Activated CD4-positive, alpha-beta T cell treated with anti-CD3 and anti-CD28 coated beads for 36 hours (primary cell): Measurements from ENCODE around the gene MED9. TPM values are rescaled to one million over a fixed set of nuclear protein-coding genes. Genes with fewer than 3 reads are reported as not detected.
"Not testable (repeated sequence)": the region's sequence is repeated elsewhere in the genome, so short reads cannot be mapped to it uniquely, and the experiment has no call there.

Experiments used
- ATAC-seq: fragments of 200-7000 bp; cut with Tn5 transposase; one replicate; pipeline ENCODE4 v1.10.0; 2021; ENCODE audit warnings: mild to moderate bottlenecking, moderate library complexity
- CTCF ChIA-PET: fragments of 350-600 bp; sonication (Branson Sonifier 250); formaldehyde crosslinking; loops from one replicate; lab custom pipeline; 2021; ENCODE audit warnings: antibody characterized with exemption; lab: Charles Lee
- POLR2A ChIA-PET: fragments of 350-600 bp; sonication (Branson Sonifier 250); formaldehyde crosslinking; loops from one replicate; lab custom pipeline; 2021; ENCODE audit warnings: antibody characterized with exemption, inconsistent platforms; lab: Charles Lee
- DNase-seq: peaks from one replicate; pipeline ENCODE4 v3.0.0-alpha.2; 2020
- H3K27ac Mint-ChIP-seq: one replicate; pipeline ENCODE4 v1.8.0; 2021; ENCODE audit warnings: mixed read lengths
- H3K27me3 Mint-ChIP-seq: one replicate; pipeline ENCODE4 v1.8.0; 2021; ENCODE audit warnings: mixed read lengths
- H3K36me3 Mint-ChIP-seq: one replicate; pipeline ENCODE4 v1.8.0; 2021; ENCODE audit warnings: low read depth, mixed read lengths
- H3K4me1 Mint-ChIP-seq: one replicate; pipeline ENCODE4 v1.8.0; 2021; ENCODE audit warnings: mixed read lengths
- H3K4me3 Mint-ChIP-seq: one replicate; pipeline ENCODE4 v1.8.0; 2021; ENCODE audit warnings: mild to moderate bottlenecking, moderate library complexity, mixed read lengths
- H3K9me3 Mint-ChIP-seq: one replicate; pipeline ENCODE4 v1.8.0; 2021; ENCODE audit warnings: low read depth, mixed read lengths
- intact Hi-C, 2 experiments: fragments of 100-400 bp; cut with DNase I in 1 of 2; cut with micrococcal nuclease in 1 of 2; formaldehyde crosslinking; loops; one replicate each; pipeline versions ENCODE4 v1.14.2 to v1.15.1; 2022 to 2024; cut with DNase I, micrococcal nuclease
- total RNA-seq, 2 experiments: library from RNA; stranded (reverse); gene quantifications; one replicate each; pipeline ENCODE4 v1.2.3, GENCODE V29; 2021

The MED9 gene
- total RNA-seq, 2 experiments from 2014 or later = 12.2 to 14.3 TPM

DNA sequence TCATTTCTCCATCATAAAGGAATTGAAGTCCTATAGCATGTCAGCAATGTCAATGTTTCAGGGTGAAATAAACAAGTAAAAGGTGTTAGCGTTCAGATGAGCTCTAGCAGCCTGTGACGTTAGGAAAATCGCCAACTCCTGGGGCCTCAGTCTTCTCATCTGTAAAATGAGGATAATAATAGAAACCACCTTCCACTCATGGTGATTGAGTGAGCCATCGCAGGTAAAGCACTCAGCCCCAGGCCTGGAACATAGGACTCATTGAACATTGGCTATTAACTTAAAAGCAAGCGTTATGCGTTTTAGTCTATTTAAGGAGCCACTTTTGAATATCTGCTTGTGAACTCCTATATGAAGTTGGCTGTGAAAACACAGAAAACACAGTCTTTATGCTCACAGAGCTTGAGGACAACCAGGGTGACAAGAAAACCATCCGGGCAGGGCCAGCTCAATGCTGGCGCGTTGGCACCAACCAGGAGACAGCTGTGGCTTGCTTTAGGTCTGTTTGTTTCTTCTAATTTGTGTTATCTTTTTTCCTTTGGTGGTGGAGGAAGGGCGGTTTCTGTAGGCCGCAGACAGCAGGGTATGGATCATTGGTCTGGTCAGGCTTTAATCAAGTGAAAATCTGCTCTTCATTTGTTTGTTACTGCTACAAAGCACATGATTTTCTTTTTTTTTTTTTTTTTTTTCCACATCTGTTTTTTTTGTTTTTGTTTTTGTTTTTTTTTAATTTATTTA lies 35.7 kb upstream of the MED9 start:
- H3K36me3 Mint-ChIP-seq = no peaks in the 10 kb centered on the region
- H3K27ac Mint-ChIP-seq = no peak overlapping the region
- POLR2A ChIA-PET = no interaction called here
- H3K4me1 Mint-ChIP-seq = peaks cover 2% of the 10 kb centered on the region
- DNase-seq = no peak
- CTCF ChIA-PET = interaction anchor here (1.0 to 2.0 kb wide), 4 partner anchors 8 to 201 kb away, joined by 5 to 7 read pairs (median 6); no protein-coding TSS in a partner anchor
- no peak for ATAC-seq
- no peak overlapping the region for H3K4me3 Mint-ChIP-seq
- H3K9me3 Mint-ChIP-seq = no peaks in the 10 kb centered on the region
- no peaks in the 10 kb centered on the region for H3K27me3 Mint-ChIP-seq
- intact Hi-C loops = loop anchor here (1.0 to 5.0 kb wide), 3 partner anchors 85 to 202 kb away; no protein-coding TSS in a partner anchor

DNA sequence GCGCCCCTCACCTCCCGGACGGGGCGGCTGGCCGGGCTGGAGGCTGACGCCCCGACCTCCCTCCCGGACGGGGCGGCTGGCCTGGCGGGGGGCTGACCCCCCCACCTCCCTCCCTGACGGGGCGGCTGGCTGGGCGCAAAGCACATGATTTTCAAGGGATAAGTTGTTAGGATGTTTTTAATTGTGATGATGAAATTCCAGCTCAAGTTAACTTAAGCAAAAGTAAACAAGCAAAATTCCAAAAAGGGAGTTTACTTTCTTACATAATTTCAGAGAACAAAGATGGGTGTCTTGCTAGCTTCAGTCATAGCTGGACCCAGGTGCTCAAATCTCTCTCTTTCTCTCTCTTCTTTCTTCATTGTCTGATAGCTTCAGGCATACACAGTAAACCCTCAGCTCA lies 33.6 kb upstream of the MED9 start:
- H3K4me3 Mint-ChIP-seq = no peak overlapping the region
- no peaks in the 10 kb centered on the region for H3K27me3 Mint-ChIP-seq
- H3K9me3 Mint-ChIP-seq = no peaks in the 10 kb centered on the region
- peaks cover 2% of the 10 kb centered on the region for H3K4me1 Mint-ChIP-seq
- CTCF ChIA-PET = interaction anchor here (0.6 to 0.7 kb wide), 2 partner anchors 14 to 68 kb away, joined by 3 read pairs; no protein-coding TSS in a partner anchor
- ATAC-seq (no peak), DNase-seq (no peak)
- H3K27ac Mint-ChIP-seq = no peak overlapping the region
- POLR2A ChIA-PET = no interaction called here
- H3K36me3 Mint-ChIP-seq = no peaks in the 10 kb centered on the region
- intact Hi-C loops = loop anchor here (1.0 to 5.0 kb wide), 2 partner anchors 12 to 199 kb away; no protein-coding TSS in a partner anchor

DNA sequence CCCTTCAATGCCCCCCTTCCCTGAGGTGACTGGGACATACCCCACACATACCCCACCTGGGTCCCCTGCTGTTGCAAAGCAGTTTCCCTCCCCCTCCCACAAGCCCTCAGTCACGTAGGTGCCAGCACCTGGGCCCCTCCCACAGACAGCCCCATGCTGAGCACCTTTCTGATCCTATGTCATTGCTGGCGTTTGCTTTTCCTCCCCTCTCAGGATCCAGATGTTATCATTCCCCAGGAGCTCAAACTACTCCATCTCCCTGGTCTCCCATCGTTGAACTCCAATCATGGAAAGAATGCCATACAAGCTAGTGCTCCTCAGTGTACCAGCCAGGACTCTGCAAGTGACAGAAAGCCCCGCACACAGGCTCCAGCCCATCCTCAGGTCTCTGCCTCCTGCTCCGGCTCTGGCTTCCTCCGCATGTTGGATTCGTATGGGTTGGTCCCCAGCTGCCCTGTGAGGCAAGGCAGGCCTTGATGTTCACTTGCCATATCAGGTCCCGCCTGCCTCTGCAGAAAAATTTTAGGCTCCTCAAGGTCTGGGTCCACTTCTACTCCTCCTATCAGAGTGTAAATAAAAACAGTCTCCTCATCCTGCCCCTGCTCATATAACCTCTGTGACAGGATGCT lies 31.4 kb upstream of the MED9 start:
- DNase-seq (no peak), ATAC-seq (no peak)
- intact Hi-C loops = no loop called here
- no peaks in the 10 kb centered on the region for H3K36me3 Mint-ChIP-seq
- no peaks in the 10 kb centered on the region for H3K9me3 Mint-ChIP-seq
- no peaks in the 10 kb centered on the region for H3K27me3 Mint-ChIP-seq
- no peaks in the 10 kb centered on the region for H3K4me1 Mint-ChIP-seq
- ChIA-PET CTCF (interaction anchor here (0.7 kb wide), 1 partner anchor 167 kb away, joined by 4 read pairs; no protein-coding TSS in a partner anchor), POLR2A (no interaction called here)
- H3K4me3 Mint-ChIP-seq = no peak overlapping the region
- no peak overlapping the region for H3K27ac Mint-ChIP-seq

DNA sequence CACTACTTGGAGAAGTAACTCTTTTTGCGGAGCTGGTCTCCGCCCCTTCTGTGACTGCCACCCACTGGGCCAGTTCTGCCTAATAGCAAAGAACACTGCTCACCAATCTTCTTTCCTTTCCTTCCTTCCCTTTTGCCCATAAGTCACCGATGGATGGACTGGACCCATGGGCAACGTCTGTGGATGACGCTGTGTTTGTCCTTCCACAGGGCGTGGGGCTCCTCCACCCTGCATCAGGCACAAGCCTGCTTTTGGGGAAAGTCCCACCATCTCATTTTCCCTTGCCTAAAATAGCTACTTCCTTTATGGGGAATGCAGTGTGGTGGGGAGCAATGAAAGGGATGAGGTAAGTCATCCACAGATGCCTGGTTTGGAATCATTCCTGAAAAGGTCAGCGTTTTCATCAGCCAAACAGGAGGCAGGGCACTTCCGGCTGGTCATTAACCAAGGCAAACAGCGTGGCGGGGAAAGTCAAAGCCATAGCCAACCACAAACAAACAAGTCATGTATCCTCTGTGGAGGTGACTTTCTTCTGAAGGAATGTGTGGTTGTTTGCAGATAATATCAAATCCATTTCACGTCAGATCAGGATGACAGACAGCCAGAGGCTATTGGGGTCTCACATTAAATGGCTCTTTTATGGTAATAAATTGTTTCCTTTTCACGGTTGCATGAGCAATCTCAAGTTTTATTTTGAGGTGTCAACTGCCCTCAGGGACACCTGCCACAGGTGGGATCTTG lies 30.7 kb upstream of the MED9 start:
- POLR2A ChIA-PET = no interaction called here
- H3K4me3 Mint-ChIP-seq = no peak overlapping the region
- no peaks in the 10 kb centered on the region for H3K36me3 Mint-ChIP-seq
- DNase-seq (no peak), ATAC-seq (no peak)
- intact Hi-C loops = no loop called here
- H3K4me1 Mint-ChIP-seq = no peaks in the 10 kb centered on the region
- CTCF ChIA-PET = interaction anchor here (0.7 kb wide), 1 partner anchor 166 kb away, joined by 4 read pairs; no protein-coding TSS in a partner anchor
- no peaks in the 10 kb centered on the region for H3K9me3 Mint-ChIP-seq
- H3K27me3 Mint-ChIP-seq = no peaks in the 10 kb centered on the region
- H3K27ac Mint-ChIP-seq = no peak overlapping the region

DNA sequence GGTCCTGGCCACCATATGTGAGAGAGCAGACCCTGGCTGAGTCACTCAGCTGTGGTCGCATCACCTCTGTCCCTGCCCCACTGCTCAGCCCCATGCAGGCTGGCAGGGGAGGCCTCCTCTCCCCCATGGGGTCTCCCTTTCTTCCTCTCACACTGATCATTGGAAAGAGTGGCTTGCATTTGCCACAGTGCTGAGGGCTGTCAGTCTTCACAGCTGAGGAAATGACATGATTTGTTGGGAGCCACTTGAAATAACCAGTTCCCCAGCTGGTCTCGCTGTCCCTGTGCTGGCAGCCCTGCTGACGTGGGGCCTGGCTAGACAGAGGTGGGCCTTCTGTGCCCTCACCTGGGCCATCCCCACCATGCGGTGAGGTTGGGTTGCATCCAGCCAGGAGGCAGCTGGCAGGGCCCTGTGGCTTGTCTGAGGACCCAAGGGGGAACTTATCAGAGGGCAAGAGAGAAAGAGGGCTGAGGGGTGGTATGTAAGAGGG lies 30.1 kb upstream of the MED9 start:
- DNase-seq (no peak), ATAC-seq (no peak)
- CTCF ChIA-PET = interaction anchor here (1.7 kb wide), 1 partner anchor 9 kb away, joined by 4 read pairs; no protein-coding TSS in a partner anchor
- no peaks in the 10 kb centered on the region for H3K9me3 Mint-ChIP-seq
- H3K27me3 Mint-ChIP-seq = no peaks in the 10 kb centered on the region
- POLR2A ChIA-PET = no interaction called here
- H3K4me1 Mint-ChIP-seq = no peaks in the 10 kb centered on the region
- H3K4me3 Mint-ChIP-seq = no peak overlapping the region
- no peak overlapping the region for H3K27ac Mint-ChIP-seq
- intact Hi-C loops = no loop called here
- H3K36me3 Mint-ChIP-seq = no peaks in the 10 kb centered on the region

DNA sequence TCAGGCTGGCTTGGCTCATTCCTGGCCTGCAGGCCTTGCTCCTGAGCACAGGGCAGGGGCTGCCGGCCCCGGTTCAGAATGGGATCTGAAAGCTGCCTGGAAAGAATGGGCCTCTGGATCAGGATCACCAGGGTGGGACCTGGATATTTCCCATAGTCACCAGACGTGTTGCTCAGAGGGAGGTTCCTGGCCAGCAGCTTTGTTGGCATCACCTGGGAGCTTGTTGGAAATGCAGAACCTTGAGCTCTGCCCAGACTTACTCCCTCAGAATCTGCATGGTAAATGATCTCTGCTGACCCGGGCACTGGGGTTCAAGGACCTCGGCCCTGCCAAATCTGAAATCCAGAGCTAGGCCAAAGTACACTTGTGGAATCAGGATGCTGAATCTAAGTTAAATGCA lies 29.5 kb upstream of the MED9 start:
- Mint-ChIP-seq H3K4me1 (no peaks in the 10 kb centered on the region), H3K27ac (no peak overlapping the region), H3K9me3 (no peaks in the 10 kb centered on the region), H3K4me3 (no peak overlapping the region), H3K36me3 (no peaks in the 10 kb centered on the region), H3K27me3 (no peaks in the 10 kb centered on the region)
- DNase-seq (no peak), ATAC-seq (no peak)
- intact Hi-C loops = no loop called here
- POLR2A ChIA-PET = no interaction called here
- CTCF ChIA-PET = interaction anchor here (1.7 kb wide), 1 partner anchor 9 kb away, joined by 4 read pairs; no protein-coding TSS in a partner anchor

DNA sequence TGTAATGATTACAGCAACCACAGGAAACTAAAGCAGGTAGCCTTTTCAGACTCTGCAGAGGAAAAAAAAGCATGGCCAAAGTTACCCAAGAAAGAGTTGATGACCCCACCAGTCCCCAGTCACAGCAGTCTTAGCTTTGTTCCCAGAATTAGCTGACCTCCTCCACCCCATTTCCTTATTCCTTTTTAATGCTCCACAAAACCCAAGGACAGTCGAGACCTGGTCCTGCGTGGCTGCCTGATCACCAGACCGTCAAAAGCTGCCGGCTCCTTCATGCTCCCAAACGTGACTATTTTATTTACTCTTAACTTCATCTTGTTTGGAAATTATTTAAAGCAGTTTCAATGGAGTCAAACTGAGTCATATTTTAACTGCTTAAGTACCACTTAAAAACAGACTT lies 28.7 kb upstream of the MED9 start:
- Mint-ChIP-seq H3K36me3 (no peaks in the 10 kb centered on the region), H3K4me1 (no peaks in the 10 kb centered on the region), H3K27me3 (no peaks in the 10 kb centered on the region), H3K4me3 (no peak overlapping the region), H3K27ac (no peak overlapping the region), H3K9me3 (no peaks in the 10 kb centered on the region)
- DNase-seq (no peak), ATAC-seq (no peak)
- ChIA-PET POLR2A (no interaction called here), CTCF (interaction anchor here (0.7 to 1.7 kb wide), 4 partner anchors 8 to 94 kb away, joined by 3 to 4 read pairs (median 4); no protein-coding TSS in a partner anchor)
- intact Hi-C loops = no loop called here

DNA sequence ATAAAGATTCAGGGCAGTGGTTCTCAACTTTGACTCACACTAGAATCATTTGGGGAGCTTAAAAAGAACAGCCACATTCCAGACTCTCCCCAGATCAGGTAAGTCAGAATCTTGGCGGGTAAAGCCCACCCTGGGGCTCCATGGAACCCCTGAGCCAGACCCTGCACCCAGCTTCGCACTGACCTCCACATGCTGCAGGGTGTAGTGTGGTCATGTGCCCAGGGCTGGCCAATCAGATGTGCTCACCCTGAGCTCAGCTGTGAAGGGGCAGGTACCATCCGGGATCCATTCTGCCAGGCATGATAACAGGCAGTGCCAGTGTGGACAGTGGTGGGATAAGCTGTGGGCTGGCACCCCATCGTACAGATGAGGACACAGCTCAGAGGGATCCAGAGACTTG lies 28.1 kb upstream of the MED9 start:
- ChIA-PET POLR2A (no interaction called here), CTCF (interaction anchor here (0.6 to 1.6 kb wide), 5 partner anchors 8 to 94 kb away, joined by 3 to 6 read pairs (median 3); no protein-coding TSS in a partner anchor)
- no peak for ATAC-seq
- H3K9me3 Mint-ChIP-seq = no peaks in the 10 kb centered on the region
- H3K27ac Mint-ChIP-seq = no peak overlapping the region
- H3K4me1 Mint-ChIP-seq = no peaks in the 10 kb centered on the region
- no peak overlapping the region for H3K4me3 Mint-ChIP-seq
- DNase-seq = no peak
- H3K36me3 Mint-ChIP-seq = no peaks in the 10 kb centered on the region
- no peaks in the 10 kb centered on the region for H3K27me3 Mint-ChIP-seq
- intact Hi-C loops = no loop called here

DNA sequence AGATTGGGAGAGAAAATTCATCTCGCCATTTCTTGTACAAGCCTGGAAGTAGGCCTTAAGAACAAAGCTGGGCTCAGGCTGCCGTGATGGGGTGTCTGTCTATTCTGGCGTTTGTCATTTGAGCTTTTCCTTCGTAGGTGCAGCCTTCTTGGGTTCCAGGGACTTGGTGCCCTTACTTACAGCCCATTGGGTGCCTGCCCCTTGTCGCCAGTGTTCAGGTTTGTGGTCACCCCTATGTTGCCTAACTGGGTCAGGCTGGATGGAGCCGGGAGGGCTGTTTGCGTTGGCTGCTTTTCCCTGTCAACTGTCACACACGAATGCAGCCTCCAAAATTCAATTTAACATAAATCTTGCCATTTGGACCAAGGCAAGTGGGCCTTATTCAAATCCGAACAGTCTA lies 23.7 kb upstream of the MED9 start:
- Mint-ChIP-seq H3K4me3 (no peak overlapping the region), H3K9me3 (no peaks in the 10 kb centered on the region), H3K27me3 (no peaks in the 10 kb centered on the region), H3K27ac (no peak overlapping the region), H3K36me3 (no peaks in the 10 kb centered on the region), H3K4me1 (no peaks in the 10 kb centered on the region)
- intact Hi-C loops = no loop called here
- DNase-seq = no peak
- no peak for ATAC-seq
- POLR2A ChIA-PET = interaction anchor here (0.5 kb wide), 1 partner anchor 31 kb away, joined by 3 read pairs; no protein-coding TSS in a partner anchor
- CTCF ChIA-PET = no interaction called here

DNA sequence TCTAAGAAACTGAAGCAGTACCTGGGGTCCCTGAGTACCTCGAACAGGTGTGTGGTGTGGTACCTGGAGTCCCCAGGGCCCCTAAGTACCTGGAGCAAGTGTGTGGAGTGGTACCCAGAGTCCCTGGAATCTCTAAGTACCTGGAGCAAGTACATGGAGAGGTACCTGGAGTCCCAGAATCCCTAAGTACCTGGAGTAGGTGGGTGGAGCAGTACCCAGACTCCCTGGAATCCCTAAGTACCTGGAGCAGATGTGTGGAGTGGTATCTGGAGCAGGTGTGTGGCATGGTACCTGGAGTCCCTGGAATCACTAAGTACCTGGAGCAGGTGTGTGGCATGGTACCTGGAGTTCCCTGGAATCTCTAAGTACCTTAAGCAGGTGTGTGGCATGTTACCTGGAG lies 22.5 kb upstream of the MED9 start:
- ChIA-PET POLR2A (no interaction called here), CTCF (no interaction called here)
- intact Hi-C loops = no loop called here
- Mint-ChIP-seq H3K36me3 (no peaks in the 10 kb centered on the region), H3K9me3 (no peaks in the 10 kb centered on the region), H3K4me3 (no peak overlapping the region), H3K27ac (no peak overlapping the region), H3K27me3 (no peaks in the 10 kb centered on the region), H3K4me1 (no peaks in the 10 kb centered on the region)
- DNase-seq (no peak), ATAC-seq (no peak)

DNA sequence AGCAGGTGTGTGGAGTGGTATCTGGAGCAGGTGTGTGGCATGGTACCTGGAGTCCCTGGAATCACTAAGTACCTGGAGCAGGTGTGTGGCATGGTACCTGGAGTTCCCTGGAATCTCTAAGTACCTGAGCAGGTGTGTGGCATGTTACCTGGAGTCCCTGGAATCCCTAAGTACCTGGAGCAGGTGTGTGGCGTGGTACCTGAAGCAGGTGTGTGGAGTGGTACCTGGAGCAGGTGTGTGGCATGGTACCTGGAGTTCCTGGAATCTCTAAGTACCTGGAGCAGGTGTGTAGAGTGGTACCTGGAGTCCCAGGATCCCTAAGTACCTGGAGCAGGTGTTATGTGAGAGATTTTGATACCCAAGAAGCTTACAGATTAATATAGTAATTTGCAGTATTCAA lies 22.1 kb upstream of the MED9 start:
- ATAC-seq, H3K36me3 Mint-ChIP-seq, CTCF ChIA-PET, H3K27ac Mint-ChIP-seq, H3K9me3 Mint-ChIP-seq, intact Hi-C loops, POLR2A ChIA-PET, H3K4me3 Mint-ChIP-seq, DNase-seq, H3K4me1 Mint-ChIP-seq, H3K27me3 Mint-ChIP-seq: not testable (repeated sequence)
